ENCODE results near the gene SIAE.

The SIAE gene

DNA sequence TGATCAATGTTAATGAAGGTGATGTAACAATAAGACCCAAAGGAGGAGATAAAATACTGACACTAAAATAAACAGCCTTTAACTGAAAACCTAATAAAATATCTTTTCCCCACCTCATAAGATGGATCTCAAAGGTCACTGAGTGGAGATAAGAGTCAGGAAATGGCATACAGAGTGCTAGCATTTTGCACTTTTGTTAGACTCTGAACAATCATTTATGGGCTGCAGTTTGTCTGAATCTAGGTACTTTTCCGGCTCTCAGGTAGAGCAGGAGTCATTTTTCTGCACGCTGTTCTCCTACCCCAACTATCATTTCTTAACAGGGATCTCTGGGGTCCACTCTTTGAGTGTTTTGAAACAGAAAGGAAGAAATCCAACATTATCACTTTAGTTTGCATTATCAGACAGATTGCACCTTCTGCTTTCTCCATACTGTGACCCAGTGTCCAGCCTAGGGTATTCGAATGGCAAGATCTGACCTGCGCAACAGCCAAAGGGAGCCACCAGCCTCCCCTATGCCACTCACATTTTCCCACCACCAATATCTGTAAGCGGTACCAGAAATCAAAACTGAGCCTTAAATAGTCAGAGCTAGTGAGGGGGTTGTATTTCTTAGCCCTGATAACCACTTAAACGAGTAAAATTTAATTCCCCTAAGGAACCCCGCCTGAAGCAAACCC, 863 bp downstream of the SIAE start:
- peak in 1 of 3 donors; percentile 1 for DNase-seq
- H3K4me3 ChIP-seq (ENCODE audit: control insufficient read depth in 1 of 7, extremely low read depth in 1 of 7, insufficient read depth in 4 of 7, low read depth in 2 of 7, low read length in 6 of 7): peak overlapping the region; percentile 66 to 92 (median 82)
- ChIA-PET CTCF (interaction anchor here (1.0 to 7.0 kb wide), 8 partner anchors 23 to 165 kb away, joined by 3 to 139 read pairs (median 4); partner anchors contain the start of gene ESAM), POLR2A (interaction anchor here (1.2 kb wide), 2 partner anchors 45 to 127 kb away, joined by 3 to 7 read pairs; partner anchors contain the start of gene MSANTD2)
- no peaks in the 10 kb centered on the region for H3K27me3 ChIP-seq (replicated peaks in 2 of 5; ENCODE audit: control insufficient read depth in 4 of 5, insufficient read depth in 5 of 5, low read length in 4 of 5)
- peak overlapping the region; percentile 73 to 91 for H3K27ac ChIP-seq (ENCODE audit: insufficient read depth in 1 of 2, low read depth in 1 of 2, low read length in 2 of 2, poor library complexity in 1 of 2, severe bottlenecking in 2 of 2)
- 33% methylated on average over 2 of the region's 7 CpGs for WGBS (ENCODE audit: insufficient coverage)
- H3K4me1 ChIP-seq (ENCODE audit: control extremely low read depth in 1 of 4, control insufficient read depth in 4 of 4, insufficient read depth in 4 of 4, low read length in 3 of 4): peaks cover 28 to 53% (median 45%) of the 10 kb centered on the region in 4 experiments
- no peaks in the 10 kb centered on the region for H3K9me3 ChIP-seq (ENCODE audit: control extremely low read depth in 1 of 5, control insufficient read depth in 4 of 5, insufficient read depth in 2 of 5, low read depth in 1 of 5, low read length in 4 of 5)
- H3K36me3 ChIP-seq (ENCODE audit: control insufficient read depth in 4 of 4, insufficient read depth in 4 of 4, low read length in 3 of 4): peaks cover 0 to 3% (median under 1%) of the 10 kb centered on the region in 4 experiments

DNA sequence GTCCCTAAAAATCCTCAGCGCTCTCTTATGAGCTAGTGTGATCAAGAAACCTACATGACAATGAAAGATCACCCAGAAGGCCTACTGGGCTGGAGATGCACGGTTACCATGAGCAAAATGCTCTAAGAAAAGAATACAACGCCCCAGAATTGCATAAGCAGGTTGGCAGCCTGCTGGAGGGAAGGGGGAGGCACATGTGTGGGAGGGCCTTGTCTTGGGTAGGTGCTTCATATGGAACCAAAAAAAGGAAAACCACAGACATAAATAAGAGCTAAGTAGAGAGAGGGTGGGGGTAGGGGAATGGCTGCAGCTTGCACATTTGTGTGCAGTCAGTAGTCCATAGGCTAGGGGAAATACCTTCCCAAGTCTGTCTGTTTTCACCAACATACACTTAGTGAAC, 2.8 kb downstream of the SIAE start:
- Histone ChIP-seq H3K36me3 (ENCODE audit: control insufficient read depth in 4 of 4, insufficient read depth in 4 of 4, low read length in 3 of 4) (peaks cover 0 to 10% (median 4%) of the 10 kb centered on the region in 4 experiments), H3K4me3 (ENCODE audit: control insufficient read depth in 1 of 7, extremely low read depth in 1 of 7, insufficient read depth in 4 of 7, low read depth in 2 of 7, low read length in 6 of 7) (peak overlapping the region in 3 of 7 experiments; percentile 6 to 62 (median 35)), H3K27ac (ENCODE audit: insufficient read depth in 1 of 2, low read depth in 1 of 2, low read length in 2 of 2, poor library complexity in 1 of 2, severe bottlenecking in 2 of 2) (no peak overlapping the region), H3K4me1 (ENCODE audit: control extremely low read depth in 1 of 4, control insufficient read depth in 4 of 4, insufficient read depth in 4 of 4, low read length in 3 of 4) (peaks cover 28 to 46% (median 41%) of the 10 kb centered on the region in 4 experiments), H3K27me3 (replicated peaks in 2 of 5; ENCODE audit: control insufficient read depth in 4 of 5, insufficient read depth in 5 of 5, low read length in 4 of 5) (no peaks in the 10 kb centered on the region), H3K9me3 (ENCODE audit: control extremely low read depth in 1 of 5, control insufficient read depth in 4 of 5, insufficient read depth in 2 of 5, low read depth in 1 of 5, low read length in 4 of 5) (no peaks in the 10 kb centered on the region)
- WGBS (ENCODE audit: insufficient coverage): 0% methylated on average over 3 of the region's 3 CpGs
- POLR2A ChIA-PET: interaction anchor here (1.0 kb wide), 1 partner anchor 82 kb away, joined by 3 read pairs; no protein-coding TSS in a partner anchor
- DNase-seq: peak; percentile 81 to 95 (median 93)
- CTCF ChIA-PET: interaction anchor here (0.6 to 7.0 kb wide), 31 partner anchors 11 to 195 kb away, joined by 3 to 139 read pairs (median 5); partner anchors contain the start of genes ESAM, MSANTD2 and ROBO3

DNA sequence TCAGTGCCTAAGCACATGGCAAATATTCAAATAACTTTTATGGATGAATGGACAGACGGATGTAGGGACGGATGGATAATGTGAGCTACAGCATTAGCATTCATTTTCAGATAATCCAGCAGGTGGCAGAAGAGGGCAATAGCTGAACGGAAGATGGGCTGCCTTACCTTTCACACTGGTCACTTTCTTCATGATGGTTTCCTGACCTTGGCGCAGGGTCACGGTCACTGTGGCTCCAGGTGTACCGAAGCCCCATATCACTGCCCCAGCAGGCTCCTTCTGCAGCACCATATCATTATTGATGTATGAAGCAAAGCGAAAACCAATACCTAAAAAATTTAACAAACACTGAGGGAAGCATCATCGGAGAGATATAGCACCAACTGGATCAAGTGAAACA, 4.3 kb downstream of the SIAE start:
- Histone ChIP-seq H3K27me3 (replicated peaks in 2 of 5; ENCODE audit: control insufficient read depth in 4 of 5, insufficient read depth in 5 of 5, low read length in 4 of 5) (no peaks in the 10 kb centered on the region), H3K36me3 (ENCODE audit: control insufficient read depth in 4 of 4, insufficient read depth in 4 of 4, low read length in 3 of 4) (peaks cover 3 to 16% (median 4%) of the 10 kb centered on the region in 4 experiments), H3K4me3 (ENCODE audit: control insufficient read depth in 1 of 7, extremely low read depth in 1 of 7, insufficient read depth in 4 of 7, low read depth in 2 of 7, low read length in 6 of 7) (no peak overlapping the region), H3K4me1 (ENCODE audit: control extremely low read depth in 1 of 4, control insufficient read depth in 4 of 4, insufficient read depth in 4 of 4, low read length in 3 of 4) (peaks cover 28 to 42% (median 37%) of the 10 kb centered on the region in 4 experiments), H3K27ac (ENCODE audit: insufficient read depth in 1 of 2, low read depth in 1 of 2, low read length in 2 of 2, poor library complexity in 1 of 2, severe bottlenecking in 2 of 2) (no peak overlapping the region), H3K9me3 (ENCODE audit: control extremely low read depth in 1 of 5, control insufficient read depth in 4 of 5, insufficient read depth in 2 of 5, low read depth in 1 of 5, low read length in 4 of 5) (no peaks in the 10 kb centered on the region)
- ChIA-PET CTCF (interaction anchor here (0.9 to 7.0 kb wide), 27 partner anchors 9 to 471 kb away, joined by 3 to 139 read pairs (median 8); partner anchors contain the start of genes ESAM, MSANTD2, ROBO3 and VSIG2), POLR2A (interaction anchor here (0.5 kb wide), 1 partner anchor 129 kb away, joined by 3 read pairs; no protein-coding TSS in a partner anchor)
- DNase-seq: peak; percentile 38 to 66 (median 57)
- 17% methylated on average over 5 of the region's 8 CpGs for WGBS (ENCODE audit: insufficient coverage)

DNA sequence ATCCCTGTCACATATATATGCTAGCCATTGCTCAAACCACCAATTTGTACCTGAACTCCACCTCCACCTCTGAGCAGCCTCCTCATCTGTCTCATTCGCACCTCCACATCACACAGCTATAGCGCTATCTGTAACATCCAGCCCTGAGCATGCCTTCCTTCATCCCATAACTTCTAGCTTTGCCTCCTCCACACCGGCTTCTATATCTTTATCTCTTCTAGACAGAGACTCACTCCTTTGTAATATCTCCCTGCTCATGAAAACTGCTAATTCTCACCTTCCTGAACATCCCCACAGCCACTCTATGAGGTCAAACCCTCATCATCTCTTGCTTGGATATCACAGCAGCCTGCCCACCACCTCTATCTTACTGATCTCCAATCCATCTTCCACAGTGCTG, 5.9 kb downstream of the SIAE start:
- H3K4me3 ChIP-seq (ENCODE audit: control insufficient read depth in 1 of 7, extremely low read depth in 1 of 7, insufficient read depth in 4 of 7, low read depth in 2 of 7, low read length in 6 of 7): no peak overlapping the region
- ChIA-PET POLR2A (no interaction called here), CTCF (interaction anchor here (1.0 to 1.6 kb wide), 4 partner anchors 47 to 209 kb away, joined by 3 to 8 read pairs (median 4); no protein-coding TSS in a partner anchor)
- no peak overlapping the region for H3K27ac ChIP-seq (ENCODE audit: insufficient read depth in 1 of 2, low read depth in 1 of 2, low read length in 2 of 2, poor library complexity in 1 of 2, severe bottlenecking in 2 of 2)
- H3K27me3 ChIP-seq (replicated peaks in 2 of 5; ENCODE audit: control insufficient read depth in 4 of 5, insufficient read depth in 5 of 5, low read length in 4 of 5): no peaks in the 10 kb centered on the region
- H3K4me1 ChIP-seq (ENCODE audit: control extremely low read depth in 1 of 4, control insufficient read depth in 4 of 4, insufficient read depth in 4 of 4, low read length in 3 of 4): peaks cover 22 to 33% (median 28%) of the 10 kb centered on the region in 4 experiments
- peaks cover 3 to 16% (median 4%) of the 10 kb centered on the region in 4 experiments for H3K36me3 ChIP-seq (ENCODE audit: control insufficient read depth in 4 of 4, insufficient read depth in 4 of 4, low read length in 3 of 4)
- no peaks in the 10 kb centered on the region for H3K9me3 ChIP-seq (ENCODE audit: control extremely low read depth in 1 of 5, control insufficient read depth in 4 of 5, insufficient read depth in 2 of 5, low read depth in 1 of 5, low read length in 4 of 5)
- no peak for DNase-seq
- WGBS (ENCODE audit: insufficient coverage): 89% methylated on average over 3 of the region's 3 CpGs

DNA sequence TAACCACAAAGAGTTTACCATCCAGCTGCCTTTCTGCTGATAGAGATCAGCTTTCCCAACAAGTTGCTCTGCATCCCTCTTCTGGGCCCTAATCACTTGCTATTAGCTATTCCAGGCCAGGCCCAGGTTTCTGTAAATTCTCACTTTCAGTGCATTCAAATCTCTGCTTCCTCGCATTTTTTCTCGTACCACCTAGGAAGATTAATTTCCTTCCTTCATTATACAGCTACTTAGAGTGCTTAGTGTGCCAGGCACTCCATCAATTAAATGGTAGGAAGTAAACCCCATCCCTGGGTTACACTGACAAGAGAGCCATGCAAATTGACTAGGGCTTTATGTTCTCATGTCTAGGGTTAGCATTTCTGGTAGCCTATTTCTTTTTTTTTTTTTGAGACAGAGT, 9.7 kb downstream of the SIAE start:
- DNase-seq: no peak
- Histone ChIP-seq H3K9me3 (ENCODE audit: control extremely low read depth in 1 of 5, control insufficient read depth in 4 of 5, insufficient read depth in 2 of 5, low read depth in 1 of 5, low read length in 4 of 5) (no peaks in the 10 kb centered on the region), H3K4me1 (ENCODE audit: control extremely low read depth in 1 of 4, control insufficient read depth in 4 of 4, insufficient read depth in 4 of 4, low read length in 3 of 4) (no peaks in the 10 kb centered on the region), H3K27me3 (replicated peaks in 2 of 5; ENCODE audit: control insufficient read depth in 4 of 5, insufficient read depth in 5 of 5, low read length in 4 of 5) (no peaks in the 10 kb centered on the region), H3K27ac (ENCODE audit: insufficient read depth in 1 of 2, low read depth in 1 of 2, low read length in 2 of 2, poor library complexity in 1 of 2, severe bottlenecking in 2 of 2) (no peak overlapping the region), H3K36me3 (ENCODE audit: control insufficient read depth in 4 of 4, insufficient read depth in 4 of 4, low read length in 3 of 4) (peaks cover 3 to 20% (median 7%) of the 10 kb centered on the region in 4 experiments), H3K4me3 (ENCODE audit: control insufficient read depth in 1 of 7, extremely low read depth in 1 of 7, insufficient read depth in 4 of 7, low read depth in 2 of 7, low read length in 6 of 7) (no peak overlapping the region)
- ChIA-PET CTCF (interaction anchor here (0.6 to 6.1 kb wide), 11 partner anchors 9 to 174 kb away, joined by 3 to 34 read pairs (median 4); partner anchors contain the start of gene ESAM), POLR2A (no interaction called here)
- 80% methylated on average over 1 of the region's 2 CpGs for WGBS (ENCODE audit: insufficient coverage)

DNA sequence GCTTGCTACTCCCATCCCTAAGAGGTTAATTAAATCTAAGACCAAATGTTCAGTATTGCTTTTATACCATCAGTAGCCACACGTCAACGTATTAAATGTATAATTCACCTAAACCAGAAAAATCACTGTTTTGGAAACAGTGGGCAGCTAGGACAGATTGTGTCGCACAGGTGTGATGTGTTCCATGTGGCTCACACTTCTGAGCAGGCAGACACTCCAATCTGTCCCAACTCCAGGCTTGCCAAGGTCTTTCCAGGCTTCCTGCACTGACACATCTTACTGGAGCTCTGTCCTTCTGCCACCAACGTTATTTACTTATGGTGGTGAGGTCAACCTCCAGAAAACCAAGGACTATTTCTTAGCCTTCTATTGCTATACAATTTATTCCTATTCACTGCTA, 11.4 kb downstream of the SIAE start:
- Histone ChIP-seq H3K27ac (ENCODE audit: insufficient read depth in 1 of 2, low read depth in 1 of 2, low read length in 2 of 2, poor library complexity in 1 of 2, severe bottlenecking in 2 of 2) (no peak overlapping the region), H3K4me3 (ENCODE audit: control insufficient read depth in 1 of 7, extremely low read depth in 1 of 7, insufficient read depth in 4 of 7, low read depth in 2 of 7, low read length in 6 of 7) (no peak overlapping the region), H3K4me1 (ENCODE audit: control extremely low read depth in 1 of 4, control insufficient read depth in 4 of 4, insufficient read depth in 4 of 4, low read length in 3 of 4) (no peaks in the 10 kb centered on the region), H3K36me3 (ENCODE audit: control insufficient read depth in 4 of 4, insufficient read depth in 4 of 4, low read length in 3 of 4) (peaks cover 3 to 19% (median 5%) of the 10 kb centered on the region in 4 experiments), H3K9me3 (ENCODE audit: control extremely low read depth in 1 of 5, control insufficient read depth in 4 of 5, insufficient read depth in 2 of 5, low read depth in 1 of 5, low read length in 4 of 5) (no peaks in the 10 kb centered on the region), H3K27me3 (replicated peaks in 2 of 5; ENCODE audit: control insufficient read depth in 4 of 5, insufficient read depth in 5 of 5, low read length in 4 of 5) (no peaks in the 10 kb centered on the region)
- POLR2A ChIA-PET: no interaction called here
- CTCF ChIA-PET: interaction anchor here (0.8 to 6.1 kb wide), 7 partner anchors 18 to 176 kb away, joined by 3 to 34 read pairs (median 4); partner anchors contain the start of gene ESAM
- 95% methylated on average over 2 of the region's 4 CpGs for WGBS (ENCODE audit: insufficient coverage)
- DNase-seq: no peak

DNA sequence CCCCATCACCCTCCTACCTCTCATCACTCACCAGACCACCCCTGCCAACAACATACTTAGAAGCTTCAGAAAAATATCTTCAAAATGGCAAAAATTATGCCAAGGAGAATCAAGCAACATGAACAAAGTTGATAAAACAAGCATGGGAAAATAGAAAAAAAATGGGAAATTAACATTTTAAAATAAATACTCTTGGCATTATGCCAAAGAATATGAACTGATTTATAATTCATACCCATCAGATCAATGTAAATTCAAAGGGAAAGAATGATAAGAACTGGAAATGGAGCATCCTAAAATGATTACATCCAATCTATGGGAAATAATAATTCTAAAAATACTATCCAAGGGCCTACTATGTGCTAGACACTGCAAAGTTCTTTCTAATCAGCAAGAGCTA, 12.0 kb downstream of the SIAE start:
- ChIA-PET CTCF (interaction anchor here (0.8 to 6.1 kb wide), 7 partner anchors 17 to 176 kb away, joined by 3 to 34 read pairs (median 4); partner anchors contain the start of gene ESAM), POLR2A (no interaction called here)
- peaks cover 3 to 22% (median 5%) of the 10 kb centered on the region in 4 experiments for H3K36me3 ChIP-seq (ENCODE audit: control insufficient read depth in 4 of 4, insufficient read depth in 4 of 4, low read length in 3 of 4)
- no peak for DNase-seq
- no peak overlapping the region for H3K4me3 ChIP-seq (ENCODE audit: control insufficient read depth in 1 of 7, extremely low read depth in 1 of 7, insufficient read depth in 4 of 7, low read depth in 2 of 7, low read length in 6 of 7)
- no peak overlapping the region for H3K27ac ChIP-seq (ENCODE audit: insufficient read depth in 1 of 2, low read depth in 1 of 2, low read length in 2 of 2, poor library complexity in 1 of 2, severe bottlenecking in 2 of 2)
- H3K27me3 ChIP-seq (replicated peaks in 2 of 5; ENCODE audit: control insufficient read depth in 4 of 5, insufficient read depth in 5 of 5, low read length in 4 of 5): no peaks in the 10 kb centered on the region
- no peaks in the 10 kb centered on the region for H3K4me1 ChIP-seq (ENCODE audit: control extremely low read depth in 1 of 4, control insufficient read depth in 4 of 4, insufficient read depth in 4 of 4, low read length in 3 of 4)
- no peaks in the 10 kb centered on the region for H3K9me3 ChIP-seq (ENCODE audit: control extremely low read depth in 1 of 5, control insufficient read depth in 4 of 5, insufficient read depth in 2 of 5, low read depth in 1 of 5, low read length in 4 of 5)
